CD4-positive, alpha-beta T cell (primary cell): ENCODE measurements around the gene CCDC198. TPM values are rescaled to one million over a fixed set of nuclear protein-coding genes. Genes with fewer than 3 reads are reported as not detected.

ENCODE experiments used
- ATAC-seq: fragments of 200-7000 bp; cut with Tn5 transposase; one replicate; pipeline ENCODE4 v1.10.0; 2022; ENCODE audit warnings: mild to moderate bottlenecking; ENCODE audit not compliant: poor library complexity
- CTCF ChIA-PET: fragments of 350-600 bp; sonication (Branson Sonifier 250); formaldehyde crosslinking; loops from one replicate; lab custom pipeline; 2021; ENCODE audit warnings: antibody characterized with exemption, inconsistent platforms; lab: Charles Lee
- POLR2A ChIA-PET: fragments of 350-600 bp; sonication (Branson Sonifier 250); formaldehyde crosslinking; loops from one replicate; lab custom pipeline; 2021; ENCODE audit warnings: antibody characterized with exemption, inconsistent platforms; lab: Charles Lee
- DNase-seq, 14 experiments: peaks; one replicate each; pipeline ENCODE4 v3.0.0-alpha.2; 2013 to 2020; ENCODE audit warnings: mixed read lengths in 2 of 14
- H3K27ac ChIP-seq, 2 donors: one replicate each; pipeline versions ENCODE4 v1.5.1 to v1.7.0; 2013; ENCODE audit warnings: low read length in 2 of 2, low read depth in 1 of 2, mild to moderate bottlenecking in 1 of 2
- H3K27me3 ChIP-seq, 2 experiments: 1 replicate in 1 of 2; 2 replicates in 1 of 2; pipeline versions ENCODE4 v1.6.1 to v1.7.0; 2013; ENCODE audit warnings: low read length in 2 of 2, control low read depth in 1 of 2, mild to moderate bottlenecking in 1 of 2, moderate library complexity in 1 of 2; ENCODE audit not compliant: insufficient read depth in 2 of 2, control insufficient read depth in 1 of 2
- H3K36me3 ChIP-seq: one replicate; pipeline ENCODE4 v1.6.1; 2013; ENCODE audit warnings: low read length, control low read depth; ENCODE audit not compliant: insufficient read depth
- H3K4me1 ChIP-seq: one replicate; pipeline ENCODE4 v1.6.1; 2013; ENCODE audit warnings: low read length, control low read depth; ENCODE audit not compliant: insufficient read depth
- H3K4me3 ChIP-seq: one replicate; pipeline ENCODE4 v1.5.1; 2013; ENCODE audit warnings: mild to moderate bottlenecking, low read length, moderate library complexity
- H3K9me3 ChIP-seq, 2 experiments: 1 replicate in 1 of 2; 2 replicates in 1 of 2; pipeline versions ENCODE4 v1.6.1 to v1.7.0; 2013; ENCODE audit warnings: low read length in 2 of 2, mild to moderate bottlenecking in 2 of 2, control low read depth in 1 of 2, moderate library complexity in 1 of 2; ENCODE audit not compliant: control insufficient read depth in 1 of 2, insufficient read depth in 1 of 2
- H3K27ac Mint-ChIP-seq: one replicate; pipeline ENCODE4 v1.8.0; 2020; ENCODE audit warnings: mixed read lengths
- H3K27me3 Mint-ChIP-seq: one replicate; pipeline ENCODE4 v1.8.0; 2021; ENCODE audit warnings: mixed read lengths
- H3K36me3 Mint-ChIP-seq: one replicate; pipeline ENCODE4 v1.8.0; 2021; ENCODE audit warnings: low read depth, mixed read lengths
- H3K4me1 Mint-ChIP-seq: one replicate; pipeline ENCODE4 v1.8.0; 2021; ENCODE audit warnings: low read depth, mixed read lengths
- H3K4me3 Mint-ChIP-seq: one replicate; pipeline ENCODE4 v1.8.0; 2020; ENCODE audit warnings: mild to moderate bottlenecking, mixed read lengths
- H3K9me3 Mint-ChIP-seq: one replicate; pipeline ENCODE4 v1.8.0; 2020; ENCODE audit warnings: mixed read lengths
- CTCF ChIP-seq: fragments of 200-600 bp; IDR thresholded peaks from one replicate; pipeline ENCODE4 v1.8.0; 2022; ENCODE audit warnings: antibody characterized with exemption, mild to moderate bottlenecking
- intact Hi-C, 2 experiments: fragments of 100-400 bp; cut with DNase I in 1 of 2; cut with micrococcal nuclease in 1 of 2; formaldehyde crosslinking; loops; one replicate each; pipeline versions ENCODE4 v1.15.1 to v1.9.0; 2023 to 2025; cut with DNase I, micrococcal nuclease
- total RNA-seq, 174 experiments: library from RNA in 2 of 174; stranded (reverse) in 2 of 174; gene quantifications; one replicate each; pipeline ENCODE4 v1.2.3 and lab custom pipeline; 2021 to 2026

Gene CCDC198
- total RNA-seq, 2 experiments from 2014 or later, result not detected

- intact Hi-C loops, result no loop called here
- H3K27me3 ChIP-seq, result no peaks in the 10 kb centered on the region
- DNase-seq (no peak), ATAC-seq (no peak)
- no peak for TF ChIP-seq CTCF
- no peaks in the 10 kb centered on the region for H3K36me3 ChIP-seq
- H3K4me3 ChIP-seq, result no peak overlapping the region
- Mint-ChIP-seq H3K27ac (no peak overlapping the region), H3K4me3 (no peak overlapping the region), H3K36me3 (no peaks in the 10 kb centered on the region), H3K27me3 (peaks cover 6% of the 10 kb centered on the region), H3K9me3 (no peaks in the 10 kb centered on the region), H3K4me1 (no peaks in the 10 kb centered on the region)
- ChIA-PET POLR2A (no interaction called here), CTCF (no interaction called here)
- no peaks in the 10 kb centered on the region for H3K9me3 ChIP-seq
- no peak overlapping the region for H3K27ac ChIP-seq
- H3K4me1 ChIP-seq, result no peaks in the 10 kb centered on the region
Observed at GRCh38 chr14:57492859-57493258, 798 bp downstream of the CCDC198 start.

- ChIA-PET POLR2A (no interaction called here), CTCF (no interaction called here)
- TF ChIP-seq CTCF, result no peak
- Histone ChIP-seq H3K27me3 (no peaks in the 10 kb centered on the region), H3K9me3 (no peaks in the 10 kb centered on the region), H3K4me3 (no peak overlapping the region), H3K27ac (no peak overlapping the region), H3K36me3 (no peaks in the 10 kb centered on the region), H3K4me1 (no peaks in the 10 kb centered on the region)
- H3K9me3 Mint-ChIP-seq, result no peaks in the 10 kb centered on the region
- no peaks in the 10 kb centered on the region for H3K36me3 Mint-ChIP-seq
- peaks cover 7% of the 10 kb centered on the region for H3K27me3 Mint-ChIP-seq
- ATAC-seq (no peak), DNase-seq (no peak)
- no peaks in the 10 kb centered on the region for H3K4me1 Mint-ChIP-seq
- intact Hi-C loops, result no loop called here
- H3K27ac Mint-ChIP-seq, result no peak overlapping the region
- no peak overlapping the region for H3K4me3 Mint-ChIP-seq
Observed at GRCh38 chr14:57491640-57492039, 2.0 kb downstream of the CCDC198 start.

- no peak overlapping the region for H3K27ac Mint-ChIP-seq
- POLR2A ChIA-PET, result interaction anchor here (0.6 kb wide), 1 partner anchor 1310 kb away, joined by 4 read pairs; no protein-coding TSS in a partner anchor
- no peak for ATAC-seq
Observed at GRCh38 chr14:57487771-57488170, 5.9 kb downstream of the CCDC198 start.

More at GRCh38 chr14:57487771-57488170, 5.9 kb downstream of the CCDC198 start:
- H3K36me3 Mint-ChIP-seq, result no peaks in the 10 kb centered on the region
- Histone ChIP-seq H3K27ac (no peak overlapping the region), H3K4me1 (peaks cover 2% of the 10 kb centered on the region), H3K27me3 (no peaks in the 10 kb centered on the region), H3K36me3 (no peaks in the 10 kb centered on the region), H3K9me3 (no peaks in the 10 kb centered on the region), H3K4me3 (no peak overlapping the region)
- no peaks in the 10 kb centered on the region for H3K4me1 Mint-ChIP-seq
- H3K4me3 Mint-ChIP-seq, result no peak overlapping the region
- H3K9me3 Mint-ChIP-seq, result no peaks in the 10 kb centered on the region
- peaks cover 7% of the 10 kb centered on the region for H3K27me3 Mint-ChIP-seq
- intact Hi-C loops, result loop anchor here in 1 of 2 experiments (5.0 kb wide), 1 partner anchor 585 kb away; no protein-coding TSS in a partner anchor
- CTCF ChIA-PET, result interaction anchor here (0.8 kb wide), 1 partner anchor 19 kb away, joined by 3 read pairs; no protein-coding TSS in a partner anchor
- DNase-seq, result no peak
- TF ChIP-seq CTCF, result no peak
